Astrocyte (in vitro differentiated cells and primary cell): ENCODE measurements around the gene MAPKBP1. TPM values are rescaled to one million over a fixed set of nuclear protein-coding genes. Genes with fewer than 3 reads are reported as not detected.

ENCODE experiments used
- DNase-seq: peaks from one replicate; pipeline ENCODE4 v3.0.0-alpha.2; 2010; ENCODE audit warnings: low read depth
- FAIRE-seq: peaks from 2 replicates; lab custom pipeline; 2011; peaks lifted over from hg19 to GRCh38; lab: Jason Lieb, UNC
- H2AFZ ChIP-seq: 2 replicates; pipeline ENCODE4 v1.6.0; 2012; ENCODE audit warnings: low read depth, low read length, inconsistent platforms
- H3K27ac ChIP-seq: 2 replicates; pipeline ENCODE4 v1.5.1; 2011; ENCODE audit warnings: low read depth, low read length, inconsistent platforms
- H3K27me3 ChIP-seq: 2 replicates; pipeline ENCODE4 v1.6.0; 2011; ENCODE audit warnings: low read length, inconsistent platforms; ENCODE audit not compliant: insufficient read depth
- H3K36me3 ChIP-seq: 2 replicates; pipeline ENCODE4 v1.5.1; 2011; ENCODE audit warnings: low read length, inconsistent platforms; ENCODE audit not compliant: insufficient read depth
- H3K4me1 ChIP-seq: 2 replicates; pipeline ENCODE4 v1.5.1; 2011; ENCODE audit warnings: low read length, inconsistent platforms; ENCODE audit not compliant: insufficient read depth
- H3K4me2 ChIP-seq: 2 replicates; pipeline ENCODE4 v1.6.0; 2012; ENCODE audit warnings: low read length, inconsistent platforms
- H3K4me3 ChIP-seq: 2 replicates; pipeline ENCODE4 v1.5.1; 2011; ENCODE audit warnings: low read depth, mild to moderate bottlenecking, low read length, inconsistent platforms; ENCODE audit not compliant: insufficient read depth
- H3K79me2 ChIP-seq: 2 replicates; pipeline ENCODE4 v1.6.0; 2012; ENCODE audit warnings: mild to moderate bottlenecking, low read length, inconsistent platforms; ENCODE audit not compliant: insufficient read depth
- H3K9ac ChIP-seq: 2 replicates; pipeline ENCODE4 v1.6.0; 2012; ENCODE audit warnings: mild to moderate bottlenecking, low read length, inconsistent platforms
- H3K9me3 ChIP-seq: 2 replicates; pipeline ENCODE4 v1.5.1; 2012; ENCODE audit warnings: low read depth, mild to moderate bottlenecking, low read length, inconsistent platforms; ENCODE audit not compliant: insufficient read depth
- H4K20me1 ChIP-seq: 2 replicates; pipeline ENCODE4 v1.6.0; 2012; ENCODE audit warnings: low read length, inconsistent platforms; ENCODE audit not compliant: insufficient read depth
- H3K27ac Mint-ChIP-seq: one replicate; pipeline ENCODE4 v1.8.0; 2021; ENCODE audit warnings: mild to moderate bottlenecking, mixed read lengths; ENCODE audit not compliant: unreplicated experiment
- H3K27me3 Mint-ChIP-seq: one replicate; pipeline ENCODE4 v1.8.0; 2021; ENCODE audit warnings: low read depth, mixed read lengths; ENCODE audit not compliant: unreplicated experiment
- H3K36me3 Mint-ChIP-seq: one replicate; pipeline ENCODE4 v1.8.0; 2021; ENCODE audit warnings: low read depth, mixed read lengths; ENCODE audit not compliant: unreplicated experiment
- H3K4me1 Mint-ChIP-seq: one replicate; pipeline ENCODE4 v1.8.0; 2021; ENCODE audit warnings: low read depth, mixed read lengths; ENCODE audit not compliant: unreplicated experiment
- H3K4me3 Mint-ChIP-seq: one replicate; pipeline ENCODE4 v1.8.0; 2021; ENCODE audit warnings: mild to moderate bottlenecking, moderate library complexity, mixed read lengths; ENCODE audit not compliant: unreplicated experiment
- H3K9me3 Mint-ChIP-seq: one replicate; pipeline ENCODE4 v1.8.0; 2021; ENCODE audit warnings: mild to moderate bottlenecking, mixed read lengths; ENCODE audit not compliant: unreplicated experiment
- CTCF ChIP-seq: IDR thresholded peaks from 2 replicates; pipeline ENCODE4 v1.5.1; 2011; ENCODE audit warnings: low read depth, mild to moderate bottlenecking, inconsistent platforms, low read length, moderate library complexity; ENCODE audit not compliant: insufficient read depth
- EZH2 ChIP-seq: IDR thresholded peaks from 2 replicates; pipeline ENCODE4 v1.6.1; 2012; ENCODE audit warnings: mild to moderate bottlenecking, low read length, inconsistent platforms; ENCODE audit not compliant: insufficient read depth
- total RNA-seq: library from RNA; stranded (reverse); gene quantifications from 2 replicates; pipeline ENCODE4 v1.2.1, GENCODE V29; 2021

MAPKBP1 gene
- total RNA-seq, 1 donor from 2014 or later = 30.8 TPM

GRCh38 chr15:41817781-41818180 lies 43.5 kb downstream of the MAPKBP1 start:
- no peaks in the 10 kb centered on the region for H3K9me3 Mint-ChIP-seq
- H3K36me3 Mint-ChIP-seq = peaks cover 43% of the 10 kb centered on the region
- Histone ChIP-seq H3K9ac (no peak overlapping the region), H3K4me1 (no peaks in the 10 kb centered on the region), H3K27ac (no peak overlapping the region), H3K27me3 (no peaks in the 10 kb centered on the region), H3K9me3 (no peaks in the 10 kb centered on the region), H3K4me3 (no peak overlapping the region), H2AFZ (no peak overlapping the region), H3K4me2 (no peak overlapping the region), H3K36me3 (peaks cover 20% of the 10 kb centered on the region), H3K79me2 (no peaks in the 10 kb centered on the region), H4K20me1 (peaks cover 14% of the 10 kb centered on the region)
- H3K27me3 Mint-ChIP-seq = no peaks in the 10 kb centered on the region
- H3K4me1 Mint-ChIP-seq = peaks cover 2% of the 10 kb centered on the region
- FAIRE-seq = no peak
- no peak for TF ChIP-seq EZH2
- TF ChIP-seq CTCF = no peak
- H3K27ac Mint-ChIP-seq = no peak overlapping the region
- DNase-seq = no peak
- H3K4me3 Mint-ChIP-seq = no peak overlapping the region

- Mint-ChIP-seq H3K36me3 (peaks cover 36% of the 10 kb centered on the region), H3K4me3 (no peak overlapping the region), H3K9me3 (no peaks in the 10 kb centered on the region), H3K27me3 (no peaks in the 10 kb centered on the region), H3K4me1 (peaks cover 3% of the 10 kb centered on the region), H3K27ac (no peak overlapping the region)
- no peak for FAIRE-seq
- Histone ChIP-seq H3K27ac (no peak overlapping the region), H2AFZ (no peak overlapping the region), H4K20me1 (peaks cover under 1% of the 10 kb centered on the region), H3K9ac (no peak overlapping the region), H3K79me2 (no peaks in the 10 kb centered on the region), H3K9me3 (no peaks in the 10 kb centered on the region), H3K27me3 (no peaks in the 10 kb centered on the region), H3K4me3 (no peak overlapping the region), H3K36me3 (peaks cover 28% of the 10 kb centered on the region), H3K4me2 (no peak overlapping the region), H3K4me1 (no peaks in the 10 kb centered on the region)
- TF ChIP-seq EZH2 (no peak), CTCF (no peak)
- DNase-seq = no peak
These were observed 45.3 kb downstream of the MAPKBP1 start for GRCh38 chr15:41819455-41820050.

- Histone ChIP-seq H3K9me3 (no peaks in the 10 kb centered on the region), H3K27ac (no peak overlapping the region), H3K79me2 (no peaks in the 10 kb centered on the region), H3K36me3 (peaks cover 27% of the 10 kb centered on the region), H3K27me3 (no peaks in the 10 kb centered on the region), H3K4me2 (no peak overlapping the region), H2AFZ (no peak overlapping the region), H3K9ac (no peak overlapping the region), H3K4me3 (no peak overlapping the region), H3K4me1 (no peaks in the 10 kb centered on the region), H4K20me1 (no peaks in the 10 kb centered on the region)
- no peaks in the 10 kb centered on the region for H3K27me3 Mint-ChIP-seq
- H3K27ac Mint-ChIP-seq = no peak overlapping the region
- peaks cover 33% of the 10 kb centered on the region for H3K36me3 Mint-ChIP-seq
- TF ChIP-seq CTCF (no peak), EZH2 (no peak)
- no peaks in the 10 kb centered on the region for H3K9me3 Mint-ChIP-seq
- H3K4me1 Mint-ChIP-seq = peaks cover 3% of the 10 kb centered on the region
- DNase-seq = no peak
- FAIRE-seq = no peak
- no peak overlapping the region for H3K4me3 Mint-ChIP-seq
These were observed 46.6 kb downstream of the MAPKBP1 start for GRCh38 chr15:41820791-41821423.
